ENCODE data around the gene ABCA1. TPM values are rescaled to one million over a fixed set of nuclear protein-coding genes. Genes with fewer than 3 reads are reported as not detected.

ABCA1 gene
- total and polyA plus RNA-seq, 10 of the 15 experiments (the other 5 are each of a cell fraction or from before 2014, with no cell fraction given), result 0.01 to 0.56 (median 0.16) TPM

GRCh38 chr9:104921067-104921741 is 6.8 kb downstream of the ABCA1 start:
- Histone ChIP-seq H2AFZ (ENCODE audit: control insufficient read depth, low read depth, low read length) (no peak overlapping the region), H4K20me1 (ENCODE audit: control insufficient read depth, insufficient read depth) (no peaks in the 10 kb centered on the region), H3K9ac (ENCODE audit: control insufficient read depth, insufficient read depth, low read length) (no peak overlapping the region), H3K4me2 (ENCODE audit: control insufficient read depth, insufficient read depth) (peak overlapping the region; percentile 27; the same call in 1 of the 2 replicates), H3K79me2 (ENCODE audit: control insufficient read depth, insufficient read depth, low read length) (no peaks in the 10 kb centered on the region), H3K27me3 (replicated peaks in 1 of 2; ENCODE audit: control insufficient read depth in 2 of 2, insufficient read depth in 2 of 2, low read length in 1 of 2) (no peaks in the 10 kb centered on the region), H3K36me3 (ENCODE audit: control insufficient read depth in 2 of 2, insufficient read depth in 2 of 2, low read length in 1 of 2) (no peaks in the 10 kb centered on the region), H3K27ac (ENCODE audit: control insufficient read depth, insufficient read depth) (no peak overlapping the region), H3K4me3 (no peak overlapping the region), H3K4me1 (ENCODE audit: control insufficient read depth, insufficient read depth, low read length) (no peaks in the 10 kb centered on the region; the same call in 1 of the 2 replicates), H3K9me3 (replicated peaks; ENCODE audit: control insufficient read depth, insufficient read depth, low read length) (no peaks in the 10 kb centered on the region)
- ChIA-PET RAD21 (ENCODE audit: unreplicated experiment) (no interaction called here), CTCF (interaction anchor here (1.0 to 1.2 kb wide), 2 partner anchors 79 to 234 kb away, joined by 3 read pairs; no protein-coding TSS in a partner anchor), POLR2A (no interaction called here), SMC1A (ENCODE audit: uncharacterized antibody, unreplicated experiment) (interaction anchor here (0.9 to 1.2 kb wide), 2 partner anchors 9 to 141 kb away, joined by 3 to 6 read pairs; no protein-coding TSS in a partner anchor)
- FAIRE-seq (peak; percentile 23), ATAC-seq (no peak; the same call in 2 of the 3 replicates), DNase-seq (ENCODE audit: low read depth, low spot score) (no peak)
- intact Hi-C loops (cut with micrococcal nuclease; ENCODE audit: unreplicated experiment) (no loop called here), in situ Hi-C loops (cut with MboI) (no loop called here)
- WGBS (ENCODE audit: insufficient coverage, insufficient replicate concordance, low lambda C conversion rate, missing lambda C conversion rate), result 48% methylated on average over 3 of the region's 3 CpGs
- TF ChIP-seq SPI1 (IDR thresholded peaks at IDR 0.05; ENCODE audit: borderline replicate concordance, insufficient read depth, low read depth, low read length) (peak; percentile 54), RB1 (IDR thresholded peaks at IDR 0.05; ENCODE audit: borderline replicate concordance) (no peak)
- no TSS peak for BruUV-seq (replicated peaks)

- Histone ChIP-seq H3K79me2 (ENCODE audit: control insufficient read depth, insufficient read depth, low read length) (no peaks in the 10 kb centered on the region), H3K9me3 (replicated peaks; ENCODE audit: control insufficient read depth, insufficient read depth, low read length) (no peaks in the 10 kb centered on the region), H3K4me2 (ENCODE audit: control insufficient read depth, insufficient read depth) (no peak overlapping the region), H3K27ac (ENCODE audit: control insufficient read depth, insufficient read depth) (no peak overlapping the region), H3K36me3 (ENCODE audit: control insufficient read depth in 2 of 2, insufficient read depth in 2 of 2, low read length in 1 of 2) (no peaks in the 10 kb centered on the region), H3K4me3 (no peak overlapping the region), H2AFZ (ENCODE audit: control insufficient read depth, low read depth, low read length) (no peak overlapping the region), H3K27me3 (replicated peaks in 1 of 2; ENCODE audit: control insufficient read depth in 2 of 2, insufficient read depth in 2 of 2, low read length in 1 of 2) (peaks cover 0 to 4% of the 10 kb centered on the region in 2 experiments; a peak in 3 of 4 replicates), H3K4me1 (ENCODE audit: control insufficient read depth, insufficient read depth, low read length) (no peaks in the 10 kb centered on the region), H3K9ac (ENCODE audit: control insufficient read depth, insufficient read depth, low read length) (no peak overlapping the region), H4K20me1 (ENCODE audit: control insufficient read depth, insufficient read depth) (no peaks in the 10 kb centered on the region)
- RAD21 ChIA-PET (ENCODE audit: unreplicated experiment), result no interaction called here
- POLR2A ChIA-PET, result no interaction called here
- BruUV-seq (replicated peaks), result no TSS peak
- ATAC-seq (no peak), FAIRE-seq (no peak), DNase-seq (ENCODE audit: low read depth, low spot score) (no peak)
- SMC1A ChIA-PET (ENCODE audit: uncharacterized antibody, unreplicated experiment), result interaction anchor here (0.7 kb wide), 1 partner anchor 30 kb away, joined by 3 read pairs; no protein-coding TSS in a partner anchor
- in situ Hi-C loops (cut with MboI) (no loop called here), intact Hi-C loops (cut with micrococcal nuclease; ENCODE audit: unreplicated experiment) (no loop called here)
- CTCF ChIA-PET, result no interaction called here
- 67% methylated on average over 3 of the region's 3 CpGs for WGBS (ENCODE audit: insufficient coverage, insufficient replicate concordance, low lambda C conversion rate, missing lambda C conversion rate)
- no peak for TF ChIP-seq PKNOX1 (IDR thresholded peaks at IDR 0.05)
- TF ChIP-seq EGR1 (IDR thresholded peaks at IDR 0.05; ENCODE audit: borderline replicate concordance in 1 of 2, low read depth in 2 of 2, low read length in 2 of 2), result no peak
- TF ChIP-seq FOS (IDR thresholded peaks at IDR 0.05; ENCODE audit: borderline replicate concordance, extremely low read depth, insufficient read length), result no peak
- no peak for TF ChIP-seq STAT1 (conservative IDR thresholded peaks at IDR 0.05)
- no peak for TF ChIP-seq CHD2 (IDR thresholded peaks at IDR 0.05; ENCODE audit: borderline replicate concordance, low read depth, low read length)
- no peak for TF ChIP-seq ZSCAN29 (IDR thresholded peaks at IDR 0.05)
- TF ChIP-seq IRF3 (IDR thresholded peaks at IDR 0.05), result no peak
- no peak for TF ChIP-seq EED (IDR thresholded peaks at IDR 0.05; ENCODE audit: low read depth)
Measured at GRCh38 chr9:104915753-104916152, 12.2 kb downstream of the ABCA1 start.
